Natural killer cell (primary cell): ENCODE results near the gene MED23. TPM values are rescaled to one million over a fixed set of nuclear protein-coding genes. Genes with fewer than 3 reads are reported as not detected.

Experiments used
- ATAC-seq, 3 donors: fragments of 150-1000 bp in 2 of 3; fragments of 200-7000 bp in 1 of 3; cut with Tn5 transposase; 1 replicate in 1 of 3; 2 replicates in 2 of 3; pipeline ENCODE4 v1.10.0; 2021; ENCODE audit warnings: mild to moderate bottlenecking in 2 of 3, moderate library complexity in 2 of 3
- DNase-seq, 2 donors: peaks; one replicate each; pipeline versions ENCODE4 v3.0.0 to v3.0.0-alpha.2; 2013 to 2021; ENCODE audit warnings: mixed read lengths in 1 of 2
- H3K27ac ChIP-seq: one replicate; pipeline ENCODE4 v1.5.1; 2013; ENCODE audit warnings: mild to moderate bottlenecking, low read length
- H3K27me3 ChIP-seq: one replicate; pipeline ENCODE4 v1.6.1; 2013; ENCODE audit warnings: low read length; ENCODE audit not compliant: control insufficient read depth, insufficient read depth
- H3K36me3 ChIP-seq: one replicate; pipeline ENCODE4 v1.6.1; 2013; ENCODE audit warnings: low read length; ENCODE audit not compliant: control insufficient read depth, insufficient read depth
- H3K4me1 ChIP-seq: one replicate; pipeline ENCODE4 v1.6.1; 2013; ENCODE audit warnings: low read length; ENCODE audit not compliant: control insufficient read depth, insufficient read depth
- H3K4me3 ChIP-seq: one replicate; pipeline ENCODE4 v1.5.1; 2013; ENCODE audit warnings: low read length
- H3K9me3 ChIP-seq: one replicate; pipeline ENCODE4 v1.6.1; 2013; ENCODE audit warnings: low read length; ENCODE audit not compliant: control insufficient read depth, insufficient read depth
- H3K27ac Mint-ChIP-seq, 2 donors: one replicate each; pipeline ENCODE4 v1.8.0; 2022; ENCODE audit warnings: mild to moderate bottlenecking in 2 of 2, mixed read lengths in 2 of 2, moderate library complexity in 1 of 2
- H3K27me3 Mint-ChIP-seq, 2 donors: one replicate each; pipeline ENCODE4 v1.8.0; 2022; ENCODE audit warnings: low read depth in 2 of 2, mixed read lengths in 2 of 2
- H3K36me3 Mint-ChIP-seq: one replicate; pipeline ENCODE4 v1.8.0; 2022; ENCODE audit warnings: mixed read lengths
- H3K4me1 Mint-ChIP-seq, 2 donors: one replicate each; pipeline ENCODE4 v1.8.0; 2022; ENCODE audit warnings: mixed read lengths in 2 of 2
- H3K4me3 Mint-ChIP-seq: one replicate; pipeline ENCODE4 v1.8.0; 2022; ENCODE audit warnings: mild to moderate bottlenecking, moderate library complexity, mixed read lengths
- H3K9me3 Mint-ChIP-seq, 2 donors: one replicate each; pipeline ENCODE4 v1.8.0; 2022; ENCODE audit warnings: mixed read lengths in 2 of 2
- CTCF ChIP-seq: fragments of 200-600 bp; IDR thresholded peaks from one replicate; pipeline ENCODE4 v1.8.0; 2022; ENCODE audit warnings: antibody characterized with exemption
- WGBS: methylation state at CpG from one replicate; pipeline ENCODE4 v1.1.7; 2013; ENCODE audit warnings: missing lambda C conversion rate; ENCODE audit not compliant: insufficient coverage; 5-methylcytosine and 5-hydroxymethylcytosine counted together
- intact Hi-C: fragments of 100-400 bp; cut with micrococcal nuclease; formaldehyde crosslinking; loops from one replicate; pipeline ENCODE4 v1.14.2; 2022
- total RNA-seq, 4 donors: library from RNA; stranded (reverse); fragments of 120-200 nt in 1 of 4; gene quantifications; one replicate each; pipeline versions ENCODE4 v1.2.3 to v1.2.4, GENCODE V29; 2013 to 2022

MED23 gene
- total RNA-seq, 3 donors from 2014 or later (not counting 1 experiment from before 2014, with no cell fraction given), result 63.8 to 71.2 (median 67.4) TPM

- H3K4me3 Mint-ChIP-seq, result peak overlapping the region; percentile 79
- ATAC-seq (peak; percentile 69 to 77 (median 77)), DNase-seq (peak; percentile 36 to 60)
- no peaks in the 10 kb centered on the region for H3K9me3 Mint-ChIP-seq
- TF ChIP-seq CTCF, result no peak
- intact Hi-C loops, result no loop called here
- H3K36me3 Mint-ChIP-seq, result no peaks in the 10 kb centered on the region
- WGBS, result 81% methylated on average over 22 of the region's 25 CpGs
- peaks cover 0 to 7% of the 10 kb centered on the region in 2 donors for H3K27me3 Mint-ChIP-seq
- peaks cover 22 to 24% of the 10 kb centered on the region in 2 donors for H3K4me1 Mint-ChIP-seq
- peak overlapping the region; percentile 83 to 91 for H3K27ac Mint-ChIP-seq
- Histone ChIP-seq H3K27ac (peak overlapping the region; percentile 63), H3K4me1 (peaks cover 15% of the 10 kb centered on the region), H3K36me3 (no peaks in the 10 kb centered on the region), H3K9me3 (no peaks in the 10 kb centered on the region), H3K27me3 (no peaks in the 10 kb centered on the region), H3K4me3 (no peak overlapping the region)
Measured at GRCh38 chr6:131524695-131525336, 103.2 kb downstream of the MED23 start.

GRCh38 chr6:131523988-131524673, 103.9 kb downstream of the MED23 start:
- Mint-ChIP-seq H3K4me3 (peak overlapping the region; percentile 79), H3K27me3 (peaks cover 0 to 4% of the 10 kb centered on the region in 2 donors), H3K27ac (peak overlapping the region; percentile 83 to 91), H3K4me1 (peaks cover 28 to 30% of the 10 kb centered on the region in 2 donors), H3K36me3 (no peaks in the 10 kb centered on the region), H3K9me3 (no peaks in the 10 kb centered on the region)
- TF ChIP-seq CTCF, result no peak
- 83% methylated on average over 1 of the region's 1 CpG for WGBS
- no peaks in the 10 kb centered on the region for H3K36me3 ChIP-seq
- H3K9me3 ChIP-seq, result no peaks in the 10 kb centered on the region
- peaks cover 17% of the 10 kb centered on the region for H3K4me1 ChIP-seq
- peak; percentile 54 to 59 (median 58) for ATAC-seq
- H3K4me3 ChIP-seq, result no peak overlapping the region
- no peak for DNase-seq
- H3K27ac ChIP-seq, result peak overlapping the region; percentile 63
- H3K27me3 ChIP-seq, result no peaks in the 10 kb centered on the region
- intact Hi-C loops, result no loop called here

Other genes with a start within 250 kb of the MED23 start
- gene ARG1, start 55.0 kb downstream of the MED23 start, total RNA-seq, result not detected
- gene ENPP3, start 9.1 kb upstream of the MED23 start, total RNA-seq, result 10 to 100 TPM in 1 of 3 donors, 1 to 10 TPM in 1, under 1 TPM in 1; 0.33 to 32.4 (median 1.8) TPM
- under 1 TPM in 1 of 3 donors, not detected in 2; 0.33 TPM for gene OR2A4, start 73.2 kb upstream of the MED23 start, total RNA-seq
- gene CTAGE9, start 82.8 kb upstream of the MED23 start, total RNA-seq, result under 1 TPM in 1 of 3 donors, not detected in 2; 0.21 TPM
- under 1 TPM; 0.45 to 0.85 (median 0.83) TPM for gene ENPP1, start 179.8 kb upstream of the MED23 start, total RNA-seq